GM19239 (cell line): ENCODE results near the gene TRABD2A.
"Not testable (repeated sequence)": the region's sequence is repeated elsewhere in the genome, so short reads cannot be mapped to it uniquely, and the experiment has no call there.

Experiments
- DNase-seq: peaks from one replicate; pipeline ENCODE4 v3.0.0; 2011; ENCODE audit warnings: low spot score; ENCODE audit not compliant: insufficient read length
- FAIRE-seq: peaks from 2 replicates; lab custom pipeline; 2011; peaks lifted over from hg19 to GRCh38; lab: Jason Lieb, UNC

Gene TRABD2A

DNA sequence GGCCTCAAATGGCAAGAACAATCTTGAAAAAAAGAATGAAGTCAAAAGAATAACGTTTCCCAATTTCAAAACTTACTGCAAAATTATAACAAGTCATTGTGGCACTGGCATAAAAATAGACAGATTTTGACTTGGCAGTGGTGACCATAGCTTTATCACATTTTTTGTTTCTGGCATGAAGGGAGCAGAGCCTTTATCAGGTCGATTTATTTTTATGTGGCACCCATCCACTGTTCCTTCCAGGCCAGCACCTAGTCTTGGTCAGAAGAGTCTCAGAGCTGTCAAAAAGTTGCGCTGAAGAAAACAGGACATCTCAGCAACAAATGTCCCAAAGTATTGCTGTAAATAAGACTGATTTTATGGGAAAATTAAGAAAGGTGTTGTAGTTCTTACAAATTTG lies 92.4 kb downstream of the TRABD2A start:
- DNase-seq: no peak
- FAIRE-seq: no peak

DNA sequence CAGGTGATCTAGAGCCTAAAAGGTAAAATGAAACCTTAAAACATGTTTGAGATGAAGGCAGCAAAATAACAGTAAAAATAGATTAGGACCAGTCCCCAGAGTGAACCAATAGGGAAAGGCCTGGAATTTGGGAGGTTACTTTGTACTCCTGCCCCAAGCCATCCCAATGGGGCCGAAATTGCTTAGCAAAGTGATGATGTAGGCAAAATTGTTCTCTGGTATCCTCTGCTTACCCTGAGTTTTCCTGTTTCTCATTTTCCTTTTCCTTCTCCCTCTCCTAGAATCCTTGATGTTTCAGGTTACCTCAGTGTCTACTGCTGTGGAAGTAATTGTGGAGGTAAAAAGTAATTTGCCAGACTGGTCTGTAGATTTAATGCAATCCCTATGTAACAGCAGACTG lies 92.9 kb downstream of the TRABD2A start:
- DNase-seq (no peak), FAIRE-seq (no peak)

DNA sequence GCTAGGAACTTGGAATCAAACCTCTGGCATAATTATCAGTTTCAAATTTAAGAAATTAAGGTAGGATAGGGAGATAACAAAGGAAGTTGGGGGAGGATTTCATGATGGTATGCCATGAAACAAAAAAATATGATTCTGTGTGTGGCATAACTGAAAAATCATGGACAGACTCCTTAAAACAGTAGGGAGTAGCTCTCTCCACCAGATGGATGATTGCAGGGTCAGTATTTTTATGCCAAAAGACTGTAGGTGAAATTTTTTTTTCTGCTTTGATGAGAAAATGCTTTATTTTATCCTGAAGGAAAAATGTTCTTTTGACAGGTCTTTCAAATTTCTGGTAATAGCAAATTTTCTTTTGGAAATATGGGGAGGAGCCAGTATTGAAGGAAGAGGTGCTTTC lies 94.3 kb downstream of the TRABD2A start:
- FAIRE-seq: no peak
- no peak for DNase-seq

DNA sequence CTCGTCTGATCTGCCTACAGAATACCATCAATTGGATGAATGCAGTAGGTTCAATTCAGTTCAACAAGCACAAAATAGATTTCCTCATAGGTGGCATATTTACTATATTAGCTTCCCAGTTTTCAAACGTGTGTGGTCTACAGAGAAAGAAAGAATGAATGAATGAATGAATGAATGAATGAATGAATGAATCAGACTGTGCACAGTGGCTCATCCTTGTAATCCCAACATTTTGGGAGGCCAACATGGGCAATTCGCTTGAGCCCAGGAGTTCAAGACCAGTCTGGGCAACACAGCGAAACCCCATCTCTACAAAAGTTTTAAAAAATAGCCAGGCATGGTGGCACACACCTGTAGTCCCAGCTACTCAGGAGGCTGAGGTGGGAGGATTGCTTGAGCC lies 94.9 kb downstream of the TRABD2A start:
- no peak for FAIRE-seq

DNA sequence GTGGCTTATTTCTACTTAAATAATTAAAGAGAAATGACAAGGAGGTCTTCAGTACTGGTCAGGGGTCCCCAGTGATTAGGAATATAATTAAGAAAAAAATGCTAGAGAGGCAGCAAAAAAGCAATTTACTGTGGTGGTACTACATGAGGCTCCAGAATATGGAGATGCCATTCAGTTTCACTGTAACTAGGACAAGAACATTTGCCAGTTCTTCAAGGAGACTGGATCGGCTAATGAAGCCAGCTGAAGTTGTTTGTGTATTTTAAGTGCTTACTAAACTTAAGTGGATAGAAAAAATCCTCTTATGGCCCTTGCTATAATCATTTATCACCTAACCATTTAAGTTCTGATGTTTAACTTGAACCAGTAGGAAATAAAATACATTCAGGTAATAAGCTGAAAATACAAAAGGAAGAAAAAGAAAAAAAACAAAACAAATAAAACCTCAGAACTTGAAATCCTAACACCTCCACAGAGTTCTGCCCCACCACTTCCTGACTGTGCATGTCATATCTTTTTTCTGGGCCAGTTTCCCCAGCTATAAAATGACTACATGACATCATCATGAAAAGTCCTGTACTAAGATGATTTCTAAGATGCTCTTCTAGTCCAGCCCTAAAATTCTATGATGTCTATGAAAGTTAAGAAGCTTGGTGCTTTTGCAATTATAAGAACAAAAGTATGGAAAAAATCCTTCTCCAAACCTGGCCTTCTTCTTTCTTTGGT lies 98.0 kb downstream of the TRABD2A start:
- DNase-seq (no peak), FAIRE-seq (no peak)

More for the DNA sequence above, 94.9 kb downstream of the TRABD2A start:
- no peak for DNase-seq

DNA sequence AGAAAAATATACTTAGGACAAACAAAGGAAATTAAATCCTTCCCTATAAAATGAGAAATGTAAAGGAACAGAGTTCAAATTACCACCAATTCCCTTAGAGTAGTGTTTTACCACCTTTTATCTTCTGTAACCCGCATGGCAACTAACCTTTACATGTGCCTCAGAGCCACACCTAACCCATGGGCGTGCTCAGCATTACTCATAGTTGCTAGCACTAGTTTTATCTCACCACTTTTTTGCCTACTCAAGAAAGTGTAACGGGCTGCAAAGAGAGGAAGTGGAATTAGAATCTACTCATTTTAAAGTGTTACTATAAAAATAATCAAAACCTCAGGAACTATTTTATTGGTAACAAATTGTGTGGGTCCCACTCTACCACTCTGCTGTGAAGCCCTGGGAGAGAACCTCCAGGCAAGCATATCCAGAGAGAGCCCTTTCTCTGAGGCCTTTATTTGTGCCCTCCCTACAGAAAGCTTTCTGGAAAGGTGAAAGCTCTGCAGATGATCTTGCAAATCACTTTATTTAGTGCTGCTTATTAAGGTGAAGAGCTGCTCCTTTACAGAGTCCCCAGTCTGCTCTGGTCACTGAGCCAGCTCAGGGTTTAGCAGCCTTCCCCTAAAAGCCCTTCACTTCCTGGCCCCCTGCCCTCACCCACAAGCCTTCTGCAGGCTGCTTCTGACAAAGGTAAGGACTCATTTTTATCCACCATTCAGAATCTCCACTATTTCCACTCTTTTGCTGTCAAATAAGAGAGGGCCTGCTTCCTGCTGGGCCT lies 98.8 kb downstream of the TRABD2A start:
- FAIRE-seq (peak; percentile 48), DNase-seq (no peak)

DNA sequence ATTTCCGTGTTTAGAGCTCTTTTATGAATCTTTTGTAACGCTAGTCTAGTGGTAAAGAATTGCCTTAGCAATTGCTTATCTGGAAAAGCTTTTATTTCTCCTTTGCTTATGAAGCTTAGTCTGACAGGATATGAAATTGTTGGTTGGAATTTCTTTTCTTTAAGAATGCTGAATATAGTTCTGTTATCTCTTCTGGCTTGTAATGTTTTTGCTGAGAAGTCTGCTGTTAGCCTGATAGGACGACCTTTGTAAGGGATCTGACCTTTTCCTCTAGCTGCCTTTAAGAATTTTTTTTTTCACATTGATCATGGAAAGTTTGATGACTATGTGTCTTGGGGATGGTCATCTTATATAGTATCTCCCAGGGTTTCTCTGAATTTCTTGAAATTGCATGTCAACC lies 101.1 kb downstream of the TRABD2A start:
- FAIRE-seq: no peak
- DNase-seq: no peak

DNA sequence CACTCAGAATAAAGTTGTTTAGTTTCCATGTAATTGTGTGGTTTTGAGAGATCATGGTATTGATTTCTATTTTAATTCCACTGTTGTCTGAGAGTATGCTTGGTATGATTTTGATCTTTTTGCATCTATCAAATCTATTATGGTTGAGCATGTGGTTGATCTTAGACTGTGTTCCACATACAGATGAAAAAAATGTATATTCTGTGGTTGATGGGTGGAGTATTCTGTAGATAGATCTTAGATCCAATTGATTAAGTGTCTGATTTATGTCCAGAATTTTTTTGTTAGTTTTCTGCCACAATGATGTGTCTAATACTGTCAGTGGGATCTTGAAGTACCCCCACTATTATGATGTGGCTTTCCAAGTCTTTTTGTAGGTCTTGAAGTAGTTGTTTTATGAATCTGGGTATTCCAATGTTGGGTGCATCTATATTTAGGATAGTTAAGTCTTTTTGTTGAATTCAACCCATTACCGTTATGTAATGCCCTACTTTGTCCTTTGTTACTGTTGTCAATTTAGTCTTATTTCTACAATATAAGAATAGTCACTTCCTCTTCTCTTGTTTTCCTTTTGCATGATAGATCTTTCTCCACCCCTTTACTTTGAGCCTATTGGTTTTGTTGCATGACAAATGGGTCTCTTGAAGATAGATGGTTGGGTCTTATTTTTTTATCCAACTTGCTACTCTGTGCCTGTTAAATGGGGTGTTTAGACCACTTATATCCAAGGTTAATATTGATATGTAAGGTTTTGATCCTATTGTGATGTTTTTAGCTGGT lies 101.8 kb downstream of the TRABD2A start:
- FAIRE-seq (no peak), DNase-seq (no peak)

DNA sequence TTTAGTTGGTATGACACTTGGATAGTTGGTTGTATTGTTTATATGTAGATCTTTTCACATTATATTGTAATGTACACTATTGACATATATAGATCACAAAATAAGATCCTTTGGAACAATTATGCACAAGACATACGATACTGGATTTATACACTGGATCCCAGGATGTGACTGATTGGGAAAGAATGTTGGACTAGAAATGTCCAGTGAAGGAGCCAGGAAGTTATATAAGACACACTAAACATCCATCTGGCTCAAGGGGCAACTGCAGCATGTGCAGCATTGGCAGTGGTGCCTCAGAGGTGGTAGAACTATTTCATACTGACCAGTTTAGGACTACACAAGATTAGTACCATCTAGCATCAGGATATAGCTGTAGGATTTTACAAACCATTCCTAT lies 104.9 kb downstream of the TRABD2A start:
- DNase-seq (no peak), FAIRE-seq (no peak)

DNA sequence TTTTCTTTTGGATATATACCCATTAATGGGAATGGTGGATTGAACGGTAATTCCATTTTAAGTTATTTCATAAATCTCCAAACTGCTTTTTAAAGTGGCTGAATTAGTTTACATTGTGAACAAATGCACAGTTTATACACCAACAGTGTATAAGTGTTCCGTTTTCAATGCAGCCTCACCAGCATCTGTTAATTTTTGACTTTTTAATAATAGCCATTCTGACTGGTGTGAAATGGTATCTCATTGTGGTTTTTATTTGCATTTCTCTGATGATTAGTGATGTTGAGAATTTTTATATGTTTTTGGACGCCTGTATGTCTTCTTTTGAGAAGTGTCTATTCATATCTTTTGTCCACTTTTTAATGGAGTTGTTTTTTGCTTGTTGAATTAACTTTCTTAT lies 107.3 kb downstream of the TRABD2A start:
- not testable (repeated sequence) for FAIRE-seq, DNase-seq
